ENCODE results near the gene HSPA12B. TPM values are rescaled to one million over a fixed set of nuclear protein-coding genes. Genes with fewer than 3 reads are reported as not detected.

The HSPA12B gene
- total and polyA plus RNA-seq, 9 of the 15 experiments (the other 6 are each of a cell fraction or from before 2014, with no cell fraction given): 0.03 to 0.07 TPM; not detected in 7

DNA sequence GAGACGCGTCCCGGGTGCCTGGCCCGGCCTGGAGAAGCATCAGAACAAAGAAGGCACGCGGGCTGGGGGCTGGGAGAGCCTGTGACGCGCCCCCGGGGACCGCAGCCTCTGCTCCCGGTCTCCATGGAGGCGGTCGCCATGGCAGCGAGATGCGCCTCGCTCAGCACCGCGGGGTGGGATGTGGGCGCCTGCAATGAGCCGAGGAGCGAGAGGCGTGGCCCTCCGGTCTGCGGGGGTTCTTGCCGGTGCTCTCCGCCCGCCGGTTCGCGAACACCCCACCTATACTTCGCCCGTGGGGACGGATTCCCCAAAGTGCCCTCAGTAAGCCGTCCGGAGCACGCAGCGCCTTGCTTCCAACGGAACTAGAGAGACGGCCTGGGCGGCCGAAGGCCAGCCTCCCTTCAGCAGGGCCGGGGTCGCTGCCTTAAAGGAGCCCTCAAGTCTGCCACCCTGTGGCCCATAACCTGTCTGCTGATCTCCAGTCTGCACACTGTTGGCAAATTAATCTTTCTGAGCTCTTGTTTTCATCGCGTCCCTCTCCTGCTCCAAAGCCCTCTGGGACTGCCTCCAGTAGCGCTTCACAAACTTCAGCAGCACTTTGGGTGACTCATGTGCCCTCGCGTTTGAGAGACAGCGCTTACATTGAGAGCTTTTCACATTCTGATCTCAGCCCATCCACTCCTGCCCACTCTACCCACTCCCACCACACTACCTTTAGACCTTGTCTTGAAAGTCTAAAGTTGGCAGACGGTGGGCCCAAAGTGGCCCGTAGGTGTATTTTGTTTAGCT is 36.1 kb downstream of the HSPA12B start (continued):
- TF ChIP-seq, protein P1, sequence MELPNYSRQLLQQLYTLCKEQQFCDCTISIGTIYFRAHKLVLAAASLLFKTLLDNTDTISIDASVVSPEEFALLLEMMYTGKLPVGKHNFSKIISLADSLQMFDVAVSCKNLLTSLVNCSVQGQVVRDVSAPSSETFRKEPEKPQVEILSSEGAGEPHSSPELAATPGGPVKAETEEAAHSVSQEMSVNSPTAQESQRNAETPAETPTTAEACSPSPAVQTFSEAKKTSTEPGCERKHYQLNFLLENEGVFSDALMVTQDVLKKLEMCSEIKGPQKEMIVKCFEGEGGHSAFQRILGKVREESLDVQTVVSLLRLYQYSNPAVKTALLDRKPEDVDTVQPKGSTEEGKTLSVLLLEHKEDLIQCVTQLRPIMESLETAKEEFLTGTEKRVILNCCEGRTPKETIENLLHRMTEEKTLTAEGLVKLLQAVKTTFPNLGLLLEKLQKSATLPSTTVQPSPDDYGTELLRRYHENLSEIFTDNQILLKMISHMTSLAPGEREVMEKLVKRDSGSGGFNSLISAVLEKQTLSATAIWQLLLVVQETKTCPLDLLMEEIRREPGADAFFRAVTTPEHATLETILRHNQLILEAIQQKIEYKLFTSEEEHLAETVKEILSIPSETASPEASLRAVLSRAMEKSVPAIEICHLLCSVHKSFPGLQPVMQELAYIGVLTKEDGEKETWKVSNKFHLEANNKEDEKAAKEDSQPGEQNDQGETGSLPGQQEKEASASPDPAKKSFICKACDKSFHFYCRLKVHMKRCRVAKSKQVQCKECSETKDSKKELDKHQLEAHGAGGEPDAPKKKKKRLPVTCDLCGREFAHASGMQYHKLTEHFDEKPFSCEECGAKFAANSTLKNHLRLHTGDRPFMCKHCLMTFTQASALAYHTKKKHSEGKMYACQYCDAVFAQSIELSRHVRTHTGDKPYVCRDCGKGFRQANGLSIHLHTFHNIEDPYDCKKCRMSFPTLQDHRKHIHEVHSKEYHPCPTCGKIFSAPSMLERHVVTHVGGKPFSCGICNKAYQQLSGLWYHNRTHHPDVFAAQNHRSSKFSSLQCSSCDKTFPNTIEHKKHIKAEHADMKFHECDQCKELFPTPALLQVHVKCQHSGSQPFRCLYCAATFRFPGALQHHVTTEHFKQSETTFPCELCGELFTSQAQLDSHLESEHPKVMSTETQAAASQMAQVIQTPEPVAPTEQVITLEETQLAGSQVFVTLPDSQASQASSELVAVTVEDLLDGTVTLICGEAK (IDR thresholded peaks at IDR 0.05): peak; percentile 35; the same call in 1 of the 2 replicates
- TF ChIP-seq, protein P1 (CRISPR knock-in tag; IDR thresholded peaks at IDR 0.05): no peak
- peak; percentile 74 for TF ChIP-seq CTBP1 (IDR thresholded peaks at IDR 0.05; ENCODE audit: borderline replicate concordance)

Data from K562 (cell line).